Mesothelial cell of epicardium (in vitro differentiated cells): ENCODE measurements around the gene CTTNBP2. TPM values are rescaled to one million over a fixed set of nuclear protein-coding genes. Genes with fewer than 3 reads are reported as not detected.

Source experiments
- DNase-seq, 2 experiments: peaks; one replicate each; pipeline ENCODE4 v3.0.0; 2021; ENCODE audit warnings: low spot score in 2 of 2; ENCODE audit not compliant: unreplicated experiment in 2 of 2
- H3K27ac Mint-ChIP-seq: 2 replicates; pipeline ENCODE4 v1.8.0; 2021; ENCODE audit warnings: mixed read lengths
- H3K27me3 Mint-ChIP-seq: 2 replicates; pipeline ENCODE4 v1.8.0; 2021; ENCODE audit warnings: low read depth, mixed read lengths
- H3K36me3 Mint-ChIP-seq: 2 replicates; pipeline ENCODE4 v1.8.0; 2021; ENCODE audit warnings: mixed read lengths
- H3K4me1 Mint-ChIP-seq: 2 replicates; pipeline ENCODE4 v1.8.0; 2021; ENCODE audit warnings: mixed read lengths
- H3K4me3 Mint-ChIP-seq: 2 replicates; pipeline ENCODE4 v1.8.0; 2021; ENCODE audit warnings: mild to moderate bottlenecking, moderate library complexity, mixed read lengths
- H3K9me3 Mint-ChIP-seq: 2 replicates; pipeline ENCODE4 v1.8.0; 2021; ENCODE audit warnings: mixed read lengths
- total RNA-seq: library from RNA; stranded (reverse); gene quantifications from 3 replicates; pipeline ENCODE4 v1.2.1, GENCODE V29; 2021
- TF ChIP-seq, protein P1 (sequence below): fragments of 200-600 bp; sonication (generic); IDR thresholded peaks from one replicate; pipeline ENCODE4 v1.5.0; 2021; ENCODE audit warnings: antibody characterized with exemption; ENCODE audit not compliant: unreplicated experiment

CTTNBP2 gene
- total RNA-seq, 1 donor from 2014 or later: 12.1 TPM

DNA sequence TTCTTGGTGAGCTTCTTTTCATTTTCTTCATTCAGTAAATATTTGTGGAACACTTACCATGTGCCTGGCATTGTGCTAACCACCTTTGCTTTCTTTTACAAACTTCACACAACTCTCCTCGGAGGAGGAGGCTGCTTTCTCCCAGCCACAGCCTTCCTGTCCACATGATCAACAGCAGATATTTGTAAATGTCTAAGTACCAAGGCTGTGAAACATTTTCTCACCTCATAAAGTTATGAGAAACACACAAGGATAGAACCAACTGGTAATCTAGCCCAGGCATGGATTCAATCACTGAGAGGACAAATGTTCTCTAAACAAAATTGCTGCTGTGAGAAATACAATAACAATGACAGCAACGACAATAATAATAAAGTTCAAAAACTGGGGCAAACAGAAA lies 3.9 kb downstream of the CTTNBP2 start:
- H3K4me1 Mint-ChIP-seq: peaks cover 22% of the 10 kb centered on the region
- TF ChIP-seq, protein P1, sequence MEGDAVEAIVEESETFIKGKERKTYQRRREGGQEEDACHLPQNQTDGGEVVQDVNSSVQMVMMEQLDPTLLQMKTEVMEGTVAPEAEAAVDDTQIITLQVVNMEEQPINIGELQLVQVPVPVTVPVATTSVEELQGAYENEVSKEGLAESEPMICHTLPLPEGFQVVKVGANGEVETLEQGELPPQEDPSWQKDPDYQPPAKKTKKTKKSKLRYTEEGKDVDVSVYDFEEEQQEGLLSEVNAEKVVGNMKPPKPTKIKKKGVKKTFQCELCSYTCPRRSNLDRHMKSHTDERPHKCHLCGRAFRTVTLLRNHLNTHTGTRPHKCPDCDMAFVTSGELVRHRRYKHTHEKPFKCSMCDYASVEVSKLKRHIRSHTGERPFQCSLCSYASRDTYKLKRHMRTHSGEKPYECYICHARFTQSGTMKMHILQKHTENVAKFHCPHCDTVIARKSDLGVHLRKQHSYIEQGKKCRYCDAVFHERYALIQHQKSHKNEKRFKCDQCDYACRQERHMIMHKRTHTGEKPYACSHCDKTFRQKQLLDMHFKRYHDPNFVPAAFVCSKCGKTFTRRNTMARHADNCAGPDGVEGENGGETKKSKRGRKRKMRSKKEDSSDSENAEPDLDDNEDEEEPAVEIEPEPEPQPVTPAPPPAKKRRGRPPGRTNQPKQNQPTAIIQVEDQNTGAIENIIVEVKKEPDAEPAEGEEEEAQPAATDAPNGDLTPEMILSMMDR: no peak
- no peaks in the 10 kb centered on the region for H3K9me3 Mint-ChIP-seq
- H3K27ac Mint-ChIP-seq: no peak overlapping the region
- no peaks in the 10 kb centered on the region for H3K36me3 Mint-ChIP-seq
- no peak overlapping the region for H3K4me3 Mint-ChIP-seq
- DNase-seq: no peak
- H3K27me3 Mint-ChIP-seq: peaks cover 14% of the 10 kb centered on the region

DNA sequence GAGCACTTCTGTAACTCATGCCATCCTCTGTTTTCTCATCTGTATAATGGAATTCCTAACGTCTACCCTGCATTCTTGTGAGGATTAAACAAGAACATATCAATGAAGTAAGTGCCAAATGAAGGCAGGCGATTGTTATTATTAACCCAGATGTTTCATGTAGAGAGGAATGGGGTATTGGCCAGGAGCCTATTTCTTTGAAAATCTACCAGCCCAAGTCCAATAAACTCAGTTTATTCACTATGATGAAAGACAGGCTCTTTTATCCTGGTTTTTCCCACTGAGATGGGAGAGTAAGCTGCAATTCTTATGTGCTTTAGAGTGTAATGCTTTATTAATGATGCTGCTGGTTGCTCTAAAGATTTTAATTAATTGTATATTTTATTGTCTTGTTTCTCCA lies 9.6 kb downstream of the CTTNBP2 start:
- H3K27me3 Mint-ChIP-seq: no peaks in the 10 kb centered on the region
- H3K4me1 Mint-ChIP-seq: peaks cover 7% of the 10 kb centered on the region
- H3K36me3 Mint-ChIP-seq: peaks cover 3% of the 10 kb centered on the region
- no peaks in the 10 kb centered on the region for H3K9me3 Mint-ChIP-seq
- no peak overlapping the region for H3K4me3 Mint-ChIP-seq
- DNase-seq: no peak
- H3K27ac Mint-ChIP-seq: no peak overlapping the region
- TF ChIP-seq, protein P1: no peak

DNA sequence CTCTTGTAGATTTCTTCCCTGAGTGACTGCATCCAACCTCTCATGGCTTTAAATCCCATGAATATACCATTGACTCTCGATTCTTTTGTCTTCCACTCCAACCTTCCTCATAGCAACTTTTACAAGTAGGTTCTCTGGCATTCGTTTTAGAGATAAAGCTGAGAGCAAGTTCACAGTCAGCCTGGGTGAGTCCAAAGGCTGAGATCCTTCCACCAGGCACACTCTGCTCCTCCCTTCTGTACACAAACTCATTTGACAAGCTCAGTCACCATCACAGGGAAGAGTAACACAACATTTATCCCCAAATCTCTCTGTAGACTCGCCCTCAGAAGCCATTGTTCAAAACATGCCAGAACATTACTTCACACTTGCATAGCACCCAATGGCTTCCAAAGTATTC lies 10.9 kb downstream of the CTTNBP2 start:
- Mint-ChIP-seq H3K4me1 (peaks cover 7% of the 10 kb centered on the region), H3K9me3 (no peaks in the 10 kb centered on the region), H3K27ac (no peak overlapping the region), H3K36me3 (peaks cover 3% of the 10 kb centered on the region), H3K4me3 (no peak overlapping the region), H3K27me3 (no peaks in the 10 kb centered on the region)
- TF ChIP-seq, protein P1: no peak
- no peak for DNase-seq

DNA sequence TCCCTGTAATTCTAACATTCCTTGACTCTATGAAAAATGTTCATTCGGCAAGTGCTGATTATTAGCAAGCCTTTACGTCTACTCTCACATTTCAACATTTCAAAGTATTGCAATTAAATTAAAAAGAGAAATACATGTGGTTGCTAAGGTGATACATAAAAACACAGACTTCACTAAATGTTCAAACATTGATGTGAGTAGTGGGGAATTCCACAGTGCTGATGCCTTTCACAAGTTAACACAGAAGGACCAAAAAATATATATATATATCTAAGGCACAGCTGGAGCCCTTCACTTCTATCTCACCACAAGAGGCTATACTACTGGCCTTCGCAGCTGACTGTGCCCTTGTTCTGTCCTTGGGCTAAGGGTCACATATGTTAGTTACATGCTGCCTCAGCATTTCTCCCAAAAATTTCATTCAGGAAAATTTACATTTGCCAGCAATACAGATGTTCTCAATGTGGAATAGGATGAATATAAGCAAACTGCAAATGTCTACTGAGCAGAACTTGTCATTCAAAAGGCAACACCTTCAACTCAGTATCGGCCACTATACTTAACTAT lies 13.9 kb downstream of the CTTNBP2 start:
- Mint-ChIP-seq H3K36me3 (peaks cover 3% of the 10 kb centered on the region), H3K9me3 (no peaks in the 10 kb centered on the region), H3K27ac (no peak overlapping the region), H3K4me3 (no peak overlapping the region), H3K4me1 (peaks cover 6% of the 10 kb centered on the region), H3K27me3 (no peaks in the 10 kb centered on the region)
- no peak for DNase-seq
- TF ChIP-seq, protein P1: no peak

DNA sequence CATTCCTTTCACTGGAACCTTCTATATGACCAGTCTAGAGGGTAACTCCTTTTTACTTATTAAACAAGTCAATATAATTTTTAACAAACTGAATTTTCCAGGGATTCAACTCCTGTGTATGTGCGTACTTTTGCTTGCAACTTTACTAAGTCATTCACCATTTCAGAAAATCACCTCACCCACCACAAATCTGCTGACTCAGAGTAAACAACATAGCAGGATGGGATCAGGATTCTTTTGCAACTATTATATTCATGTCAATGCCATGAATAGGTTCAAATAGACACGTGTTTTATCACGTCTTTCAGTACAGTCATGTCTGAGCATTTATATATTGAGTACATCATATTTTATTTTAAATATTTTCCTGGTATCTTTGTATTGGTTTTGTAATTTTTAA lies 14.5 kb downstream of the CTTNBP2 start:
- Mint-ChIP-seq H3K27me3 (no peaks in the 10 kb centered on the region), H3K4me1 (peaks cover 6% of the 10 kb centered on the region), H3K9me3 (no peaks in the 10 kb centered on the region), H3K27ac (no peak overlapping the region), H3K36me3 (peaks cover 3% of the 10 kb centered on the region), H3K4me3 (no peak overlapping the region)
- DNase-seq: no peak
- TF ChIP-seq, protein P1: no peak

DNA sequence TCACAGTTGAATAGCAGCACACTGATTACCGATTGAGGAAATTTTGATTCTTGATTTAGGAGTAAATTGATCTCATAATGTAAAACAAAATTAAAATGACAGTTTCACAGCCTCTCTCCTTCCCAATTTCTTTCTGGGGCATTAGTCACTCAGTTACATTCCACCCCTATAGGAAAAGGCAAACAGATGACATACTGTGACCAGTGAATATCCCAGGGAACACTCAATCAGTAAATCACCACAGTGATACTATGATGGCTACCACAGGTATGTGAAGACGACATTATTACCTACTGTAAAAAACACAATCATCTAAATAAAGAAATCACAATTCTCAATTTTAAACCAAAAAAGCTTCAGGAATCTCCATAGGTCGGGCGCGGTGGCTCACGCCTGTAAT lies 15.5 kb downstream of the CTTNBP2 start:
- TF ChIP-seq, protein P1: no peak
- Mint-ChIP-seq H3K27ac (no peak overlapping the region), H3K9me3 (no peaks in the 10 kb centered on the region), H3K4me3 (no peak overlapping the region), H3K4me1 (peaks cover 2% of the 10 kb centered on the region), H3K27me3 (no peaks in the 10 kb centered on the region), H3K36me3 (peaks cover 3% of the 10 kb centered on the region)
- no peak for DNase-seq
